NCI-H82 treated with DMSO at 0.1 percent for 48 hours (cell line): ENCODE results near the gene SLC39A9.
"Not testable (repeated sequence)": the region's sequence is repeated elsewhere in the genome, so short reads cannot be mapped to it uniquely, and the experiment has no call there.

Experiments used
- DNase-seq: peaks from one replicate; lab custom pipeline; 2025; ENCODE audit not compliant: unreplicated experiment; lab: John Stamatoyannopoulos, UW

Gene SLC39A9

DNA sequence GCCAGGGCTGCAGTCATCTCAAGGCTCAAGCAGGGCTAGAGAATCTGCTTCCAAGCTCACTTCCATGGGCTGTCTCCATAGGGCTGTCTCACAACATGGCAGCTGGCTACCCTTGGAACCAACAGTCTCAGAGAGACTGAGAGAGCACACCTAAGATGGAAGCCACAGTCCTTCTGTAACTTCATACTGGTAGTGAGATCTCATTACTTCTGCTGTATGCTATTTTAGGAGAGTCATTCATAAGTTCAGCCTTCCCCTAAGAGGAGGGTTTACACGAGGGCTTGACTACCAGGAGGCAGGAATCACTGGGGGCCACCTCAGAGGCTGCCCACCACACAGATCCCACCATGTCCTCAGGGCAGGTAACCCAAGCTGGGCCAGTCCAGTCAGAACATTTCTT, 30.1 kb upstream of the SLC39A9 start:
- no peak for DNase-seq

- DNase-seq = no peak
These were observed 28.4 kb upstream of the SLC39A9 start for GRCh38 chr14:69370061-69370460.

DNA sequence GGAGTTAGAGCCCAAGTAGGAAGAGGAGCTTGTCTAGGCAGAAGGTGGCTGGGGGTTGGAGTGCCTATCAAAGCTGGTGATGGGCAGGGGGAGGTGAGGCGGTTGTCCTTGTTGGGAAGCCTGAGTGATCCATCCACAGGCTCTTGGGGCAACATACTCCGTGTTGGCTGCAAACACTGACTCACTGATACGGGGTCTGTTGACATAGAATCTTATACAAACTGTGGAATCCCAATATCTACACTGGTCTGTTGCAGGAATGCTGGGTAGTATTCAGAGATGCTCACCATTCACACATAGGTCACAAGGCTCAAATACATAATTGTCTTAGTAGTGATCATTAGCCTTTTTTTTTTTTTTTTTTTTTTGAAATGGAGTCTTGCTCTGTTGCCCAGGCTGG, 26.3 kb upstream of the SLC39A9 start:
- DNase-seq = no peak

DNA sequence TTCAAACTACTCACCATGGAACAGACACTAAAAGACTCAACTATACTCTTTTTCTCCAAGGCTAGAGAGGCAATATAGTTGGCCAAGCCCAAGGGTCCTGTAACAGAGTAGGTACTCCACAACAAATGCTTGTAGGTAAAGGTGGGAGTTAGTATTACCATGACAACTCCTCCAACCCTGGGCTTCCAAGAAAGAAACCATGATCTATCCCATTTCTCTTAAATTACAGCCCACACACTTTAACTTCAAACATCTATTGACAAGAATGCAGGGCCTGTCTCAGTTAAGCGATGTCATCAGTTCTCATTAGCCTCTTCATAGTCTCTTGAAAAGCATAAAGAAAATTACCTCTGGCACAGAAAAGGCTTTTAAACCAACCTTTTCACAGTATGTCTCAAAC, 25.4 kb upstream of the SLC39A9 start:
- no peak for DNase-seq

DNA sequence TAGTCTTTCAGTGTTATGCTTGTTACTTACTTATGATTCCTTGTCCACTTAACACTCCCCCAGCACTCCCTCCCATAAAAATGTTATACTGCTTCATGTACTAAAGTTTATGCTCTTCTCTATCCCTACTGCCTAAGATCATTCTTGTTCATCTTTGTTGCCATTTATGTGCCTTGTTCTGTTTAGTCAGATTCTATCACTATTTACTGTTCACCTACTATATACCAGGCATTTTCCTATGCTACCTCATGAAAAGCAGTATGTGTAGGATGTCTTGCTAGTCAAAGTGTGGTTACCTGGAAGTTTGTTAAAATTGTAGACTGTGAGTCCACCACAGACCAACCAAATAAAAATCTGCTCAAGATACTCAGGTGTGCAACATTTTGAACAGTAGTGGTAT, 24.3 kb upstream of the SLC39A9 start:
- no peak for DNase-seq

GRCh38 chr14:69375182-69375581, 23.3 kb upstream of the SLC39A9 start:
- DNase-seq = no peak

- no peak for DNase-seq
These were observed 22.8 kb upstream of the SLC39A9 start for GRCh38 chr14:69375722-69376121.

DNA sequence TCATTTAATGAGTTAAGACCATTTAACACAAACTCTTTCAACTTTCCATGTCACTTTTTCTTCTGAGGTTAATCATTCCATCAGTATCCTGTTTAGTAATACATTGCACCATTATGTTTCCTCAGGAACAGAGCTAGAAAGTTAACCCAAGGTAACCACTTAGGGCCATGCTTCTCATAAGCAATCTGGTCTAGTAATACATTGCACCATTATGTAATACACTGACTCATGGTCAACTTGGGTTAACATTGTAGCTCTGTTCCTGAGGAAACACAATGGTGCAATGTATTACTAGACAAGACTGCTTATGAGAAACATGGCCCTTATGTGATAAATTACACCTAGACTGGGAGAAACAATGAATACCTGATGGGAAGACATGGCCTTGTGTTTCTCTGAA, 22.1 kb upstream of the SLC39A9 start:
- no peak for DNase-seq

GRCh38 chr14:69378274-69378673, 20.2 kb upstream of the SLC39A9 start:
- no peak for DNase-seq

- DNase-seq = no peak
These were observed 11.2 kb upstream of the SLC39A9 start for GRCh38 chr14:69387311-69387710.

- not testable (repeated sequence) for DNase-seq
These were observed 7.1 kb upstream of the SLC39A9 start for GRCh38 chr14:69391400-69391799.

GRCh38 chr14:69392481-69392880, 6.0 kb upstream of the SLC39A9 start:
- DNase-seq = no peak

- no peak for DNase-seq
These were observed 2.6 kb upstream of the SLC39A9 start for GRCh38 chr14:69395929-69396328.

DNA sequence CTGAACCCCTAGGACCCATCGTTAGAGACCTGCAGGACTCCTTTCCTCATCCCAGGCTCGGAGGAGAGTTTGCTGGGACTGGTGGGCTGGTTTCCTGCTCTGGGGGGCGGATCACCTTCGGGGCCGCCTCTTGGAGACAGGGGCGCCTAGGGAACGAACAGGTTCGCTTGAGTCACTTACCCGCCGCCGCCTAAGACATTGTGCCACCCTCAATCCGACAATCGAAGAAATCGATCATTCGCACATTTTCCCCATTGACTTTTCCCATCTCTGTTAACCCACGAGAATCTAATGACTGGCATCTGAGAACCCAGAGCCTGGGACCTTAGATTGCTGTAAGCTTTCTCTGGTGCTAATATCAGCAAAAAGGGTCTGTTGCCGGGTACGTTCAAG, 322 bp downstream of the SLC39A9 start:
- DNase-seq = no peak

DNA sequence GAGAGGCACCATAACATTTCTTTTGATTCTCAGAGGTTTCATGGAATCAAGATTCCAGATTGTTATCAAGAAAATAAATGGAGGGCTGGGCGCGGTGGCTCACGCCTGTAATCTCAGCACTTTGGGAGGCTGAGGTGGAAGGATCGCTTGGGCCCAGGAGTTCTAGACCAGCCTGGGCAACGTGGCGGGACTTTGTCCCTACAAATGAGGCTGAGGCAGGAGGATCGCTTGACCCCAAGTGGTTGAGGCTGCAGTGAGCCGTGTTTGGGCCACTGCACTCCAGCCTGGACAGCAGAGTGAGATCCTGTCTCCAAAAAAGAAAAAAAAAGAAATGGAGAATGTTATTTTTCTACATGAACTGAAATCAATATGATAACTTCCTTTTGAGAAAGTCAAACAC, 1.3 kb downstream of the SLC39A9 start:
- no peak for DNase-seq

- no peak for DNase-seq
These were observed 1.7 kb downstream of the SLC39A9 start for GRCh38 chr14:69400154-69400553.

GRCh38 chr14:69401841-69402240, 3.3 kb downstream of the SLC39A9 start:
- no peak for DNase-seq

DNA sequence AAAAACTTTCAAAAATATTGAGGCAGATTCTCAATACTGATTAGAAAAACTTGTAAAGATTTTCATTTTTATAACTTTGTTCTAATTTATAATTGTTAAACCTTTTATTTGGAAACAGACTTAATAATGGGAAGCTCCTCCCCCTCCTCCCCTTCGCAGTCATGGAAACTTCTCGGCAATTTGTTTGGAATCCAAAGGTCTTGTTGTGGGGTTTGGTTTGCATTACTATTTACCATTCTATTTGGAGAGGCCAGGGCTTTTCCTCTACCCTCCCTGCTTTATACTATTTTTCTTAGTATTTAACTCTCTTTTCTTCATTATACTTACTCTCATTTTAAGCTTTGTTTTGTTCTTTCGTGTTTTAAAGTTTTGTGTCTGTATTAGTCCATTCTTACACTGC, 6.0 kb downstream of the SLC39A9 start:
- no peak for DNase-seq

DNA sequence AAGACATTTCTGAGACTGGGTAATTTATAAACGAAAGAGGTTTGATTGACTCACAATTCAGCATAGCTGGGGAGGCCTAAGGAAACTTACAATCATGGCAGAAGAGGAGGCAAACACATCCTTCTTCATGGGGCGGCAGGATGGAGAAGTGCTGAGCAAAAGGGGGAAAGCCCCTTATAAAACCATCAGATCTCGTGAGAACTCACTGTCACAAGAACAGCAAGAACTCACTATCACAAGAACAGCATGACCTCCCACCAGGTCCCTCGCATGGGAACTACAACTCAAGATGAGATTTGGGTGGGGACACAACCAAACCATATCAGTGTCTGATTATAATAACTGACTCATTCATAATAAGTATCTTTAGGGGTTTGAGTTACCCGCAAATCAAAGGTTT, 6.4 kb downstream of the SLC39A9 start:
- DNase-seq = no peak

DNA sequence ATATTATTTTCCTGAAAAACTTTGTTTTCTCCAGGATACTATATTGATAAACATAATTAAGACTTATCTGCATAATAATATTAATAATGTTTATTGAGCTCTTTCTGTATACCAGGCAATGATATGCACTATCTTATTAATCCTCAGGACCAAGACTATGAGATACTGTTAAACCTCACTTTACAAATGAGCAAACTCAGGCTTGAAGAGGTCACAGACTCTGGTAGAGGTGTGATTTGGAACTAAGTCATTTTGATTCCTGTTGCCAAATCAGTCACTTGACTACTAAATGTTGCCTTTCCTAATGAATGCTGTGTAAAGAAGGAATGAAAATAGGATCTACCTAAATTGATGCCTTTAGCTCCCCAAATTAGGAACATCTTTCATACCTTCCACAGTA, 7.3 kb downstream of the SLC39A9 start:
- DNase-seq = no peak

DNA sequence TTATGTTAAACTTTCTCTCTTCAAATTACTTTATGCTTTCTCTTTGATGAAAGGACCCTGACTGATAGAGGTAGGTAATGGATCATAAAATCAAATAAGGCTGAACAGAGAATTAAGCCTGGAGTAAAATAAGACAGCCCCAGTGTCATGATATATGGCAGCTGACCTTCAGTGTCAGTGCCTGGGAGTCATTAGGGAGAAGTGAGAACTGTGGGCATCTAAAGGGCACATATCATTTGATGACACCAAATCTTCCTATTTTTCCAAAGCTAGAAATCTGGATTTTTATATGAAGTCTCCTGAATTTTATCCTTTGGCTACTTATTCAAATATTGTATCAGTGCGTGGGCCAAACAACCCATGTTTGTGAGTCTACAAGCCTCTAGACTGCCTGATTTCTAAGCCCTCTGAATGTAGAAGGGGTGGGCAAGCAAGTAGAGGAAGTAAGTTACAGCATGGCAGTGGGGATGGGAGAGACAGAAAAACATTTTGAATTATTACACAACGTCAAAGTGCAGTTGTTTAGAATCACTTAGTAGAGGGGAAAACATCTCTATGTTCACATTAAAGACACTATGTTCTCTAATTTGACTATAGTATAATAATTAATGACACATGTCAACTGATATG, 10.0 kb downstream of the SLC39A9 start:
- no peak for DNase-seq

GRCh38 chr14:69413483-69413882, 15.0 kb downstream of the SLC39A9 start:
- DNase-seq = no peak

GRCh38 chr14:69416087-69416486, 17.6 kb downstream of the SLC39A9 start:
- not testable (repeated sequence) for DNase-seq

GRCh38 chr14:69423279-69423678, 24.8 kb downstream of the SLC39A9 start:
- DNase-seq = no peak
